ENCODE results near the gene LRRC31. TPM values are rescaled to one million over a fixed set of nuclear protein-coding genes. Genes with fewer than 3 reads are reported as not detected.

LRRC31 gene
- total RNA-seq, 1 donor from 2014 or later = not detected

- H3K9me3 Mint-ChIP-seq (ENCODE audit: unreplicated experiment) = peaks cover 1% of the 10 kb centered on the region
- no peaks in the 10 kb centered on the region for H3K36me3 Mint-ChIP-seq (ENCODE audit: unreplicated experiment)
- no peaks in the 10 kb centered on the region for H3K4me1 Mint-ChIP-seq (ENCODE audit: low read depth, unreplicated experiment)
- no peaks in the 10 kb centered on the region for H3K27me3 Mint-ChIP-seq (ENCODE audit: unreplicated experiment)
- TF ChIP-seq CTCF (IDR thresholded peaks at IDR 0.05; ENCODE audit: partially characterized antibody, unreplicated experiment) = no peak
- DNase-seq = no peak
- H3K4me3 Mint-ChIP-seq (ENCODE audit: unreplicated experiment) = no peak overlapping the region
- H3K27ac Mint-ChIP-seq (ENCODE audit: unreplicated experiment) = no peak overlapping the region
Observed at GRCh38 chr3:169835533-169835932, 34.2 kb downstream of the LRRC31 start.

- DNase-seq = no peak
- no peak overlapping the region for H3K27ac Mint-ChIP-seq (ENCODE audit: unreplicated experiment)
- H3K36me3 Mint-ChIP-seq (ENCODE audit: unreplicated experiment) = no peaks in the 10 kb centered on the region
- TF ChIP-seq CTCF (IDR thresholded peaks at IDR 0.05; ENCODE audit: partially characterized antibody, unreplicated experiment) = no peak
- H3K4me3 Mint-ChIP-seq (ENCODE audit: unreplicated experiment) = no peak overlapping the region
- H3K27me3 Mint-ChIP-seq (ENCODE audit: unreplicated experiment) = peaks cover 3% of the 10 kb centered on the region
- peaks cover 1% of the 10 kb centered on the region for H3K9me3 Mint-ChIP-seq (ENCODE audit: unreplicated experiment)
- H3K4me1 Mint-ChIP-seq (ENCODE audit: low read depth, unreplicated experiment) = no peaks in the 10 kb centered on the region
Observed at GRCh38 chr3:169827712-169828111, 42.0 kb downstream of the LRRC31 start.

- Mint-ChIP-seq H3K27ac (ENCODE audit: unreplicated experiment) (no peak overlapping the region), H3K4me1 (ENCODE audit: low read depth, unreplicated experiment) (no peaks in the 10 kb centered on the region), H3K4me3 (ENCODE audit: unreplicated experiment) (no peak overlapping the region), H3K36me3 (ENCODE audit: unreplicated experiment) (no peaks in the 10 kb centered on the region), H3K9me3 (ENCODE audit: unreplicated experiment) (no peaks in the 10 kb centered on the region), H3K27me3 (ENCODE audit: unreplicated experiment) (peaks cover 3% of the 10 kb centered on the region)
- TF ChIP-seq CTCF (IDR thresholded peaks at IDR 0.05; ENCODE audit: partially characterized antibody, unreplicated experiment) = no peak
- no peak for DNase-seq
Observed at GRCh38 chr3:169825316-169825715, 44.4 kb downstream of the LRRC31 start.

GRCh38 chr3:169822983-169823382 lies 46.8 kb downstream of the LRRC31 start:
- no peak for DNase-seq
- Mint-ChIP-seq H3K27me3 (ENCODE audit: unreplicated experiment) (peaks cover 3% of the 10 kb centered on the region), H3K4me1 (ENCODE audit: low read depth, unreplicated experiment) (no peaks in the 10 kb centered on the region), H3K27ac (ENCODE audit: unreplicated experiment) (no peak overlapping the region), H3K9me3 (ENCODE audit: unreplicated experiment) (no peaks in the 10 kb centered on the region), H3K36me3 (ENCODE audit: unreplicated experiment) (no peaks in the 10 kb centered on the region), H3K4me3 (ENCODE audit: unreplicated experiment) (no peak overlapping the region)
- no peak for TF ChIP-seq CTCF (IDR thresholded peaks at IDR 0.05; ENCODE audit: partially characterized antibody, unreplicated experiment)

GRCh38 chr3:169822540-169822939 lies 47.2 kb downstream of the LRRC31 start:
- Mint-ChIP-seq H3K4me3 (ENCODE audit: unreplicated experiment) (no peak overlapping the region), H3K4me1 (ENCODE audit: low read depth, unreplicated experiment) (no peaks in the 10 kb centered on the region), H3K9me3 (ENCODE audit: unreplicated experiment) (no peaks in the 10 kb centered on the region), H3K27me3 (ENCODE audit: unreplicated experiment) (peaks cover 3% of the 10 kb centered on the region), H3K36me3 (ENCODE audit: unreplicated experiment) (no peaks in the 10 kb centered on the region), H3K27ac (ENCODE audit: unreplicated experiment) (no peak overlapping the region)
- no peak for DNase-seq
- no peak for TF ChIP-seq CTCF (IDR thresholded peaks at IDR 0.05; ENCODE audit: partially characterized antibody, unreplicated experiment)
